ENCODE measurements around the gene ODAM.

ODAM gene

DNA sequence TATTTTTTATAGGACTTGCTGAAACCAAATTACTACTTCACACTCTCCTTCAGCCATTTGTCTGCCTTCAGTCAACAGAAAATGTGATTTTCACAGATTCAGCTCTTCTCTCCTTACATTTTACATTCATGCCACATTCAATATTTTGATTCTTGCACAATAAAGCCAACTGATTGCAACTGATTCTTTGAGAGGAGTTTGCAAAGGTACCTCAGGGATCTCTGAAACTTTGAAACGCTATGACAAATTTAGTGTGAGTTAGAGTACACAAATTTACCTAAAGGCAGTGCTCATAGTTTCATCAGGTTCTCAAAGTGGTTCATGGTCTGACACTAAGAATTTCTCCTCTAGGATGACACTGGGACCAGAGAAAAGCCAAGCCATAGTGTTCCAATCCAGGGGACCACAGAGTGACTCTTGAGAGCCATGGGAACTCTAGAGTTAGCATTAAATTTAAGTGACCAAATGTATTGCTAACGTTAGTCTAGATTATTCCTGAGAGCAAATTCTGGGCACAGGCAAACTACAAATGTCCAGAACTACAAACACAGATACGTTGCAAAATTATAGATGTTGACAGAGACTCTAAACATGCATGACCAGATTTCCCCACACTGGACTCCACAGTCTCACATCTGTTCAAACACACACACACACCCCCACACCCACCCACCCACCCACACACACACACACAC lies 55.9 kb downstream of the ODAM start:
- H3K27me3 ChIP-seq (ENCODE audit: control insufficient read depth in 1 of 2, insufficient read depth in 2 of 2, low read length in 2 of 2): no peaks in the 10 kb centered on the region
- no peaks in the 10 kb centered on the region for H3K4me1 ChIP-seq (ENCODE audit: control insufficient read depth in 1 of 2, insufficient read depth in 2 of 2, low read length in 2 of 2)
- H3K4me3 ChIP-seq (ENCODE audit: low read depth in 1 of 2, low read length in 2 of 2): no peak overlapping the region
- H3K36me3 ChIP-seq (ENCODE audit: control insufficient read depth in 1 of 2, insufficient read depth in 2 of 2, low read length in 2 of 2): no peaks in the 10 kb centered on the region
- no peaks in the 10 kb centered on the region for H3K9me3 ChIP-seq (ENCODE audit: control insufficient read depth in 1 of 2, low read length in 2 of 2)
- no peak overlapping the region for H3K9ac ChIP-seq (ENCODE audit: low read depth in 1 of 2, low read length in 2 of 2)
- H3K27ac ChIP-seq (ENCODE audit: low read depth, low read length): no peak overlapping the region

GRCh38 chr4:70251945-70252277 lies 56.4 kb downstream of the ODAM start:
- Histone ChIP-seq H3K4me3 (ENCODE audit: low read depth in 1 of 2, low read length in 2 of 2) (no peak overlapping the region), H3K27ac (ENCODE audit: low read depth, low read length) (no peak overlapping the region), H3K36me3 (ENCODE audit: control insufficient read depth in 1 of 2, insufficient read depth in 2 of 2, low read length in 2 of 2) (no peaks in the 10 kb centered on the region), H3K4me1 (ENCODE audit: control insufficient read depth in 1 of 2, insufficient read depth in 2 of 2, low read length in 2 of 2) (no peaks in the 10 kb centered on the region), H3K9ac (ENCODE audit: low read depth in 1 of 2, low read length in 2 of 2) (no peak overlapping the region), H3K27me3 (ENCODE audit: control insufficient read depth in 1 of 2, insufficient read depth in 2 of 2, low read length in 2 of 2) (no peaks in the 10 kb centered on the region), H3K9me3 (ENCODE audit: control insufficient read depth in 1 of 2, low read length in 2 of 2) (no peaks in the 10 kb centered on the region)

Measured in duodenal mucosa (tissue), 2 donors.